GM19438 (cell line): ENCODE data around the gene PLIN3.
"Not testable (repeated sequence)": the region's sequence is repeated elsewhere in the genome, so short reads cannot be mapped to it uniquely, and the experiment has no call there.

Experiments
- ATAC-seq: cut with Tn5 transposase; IDR thresholded peaks from one replicate; pipeline ENCODE4 v1.9.1; 2021; ENCODE audit warnings: low read depth; ENCODE audit not compliant: unreplicated experiment

PLIN3 gene

DNA sequence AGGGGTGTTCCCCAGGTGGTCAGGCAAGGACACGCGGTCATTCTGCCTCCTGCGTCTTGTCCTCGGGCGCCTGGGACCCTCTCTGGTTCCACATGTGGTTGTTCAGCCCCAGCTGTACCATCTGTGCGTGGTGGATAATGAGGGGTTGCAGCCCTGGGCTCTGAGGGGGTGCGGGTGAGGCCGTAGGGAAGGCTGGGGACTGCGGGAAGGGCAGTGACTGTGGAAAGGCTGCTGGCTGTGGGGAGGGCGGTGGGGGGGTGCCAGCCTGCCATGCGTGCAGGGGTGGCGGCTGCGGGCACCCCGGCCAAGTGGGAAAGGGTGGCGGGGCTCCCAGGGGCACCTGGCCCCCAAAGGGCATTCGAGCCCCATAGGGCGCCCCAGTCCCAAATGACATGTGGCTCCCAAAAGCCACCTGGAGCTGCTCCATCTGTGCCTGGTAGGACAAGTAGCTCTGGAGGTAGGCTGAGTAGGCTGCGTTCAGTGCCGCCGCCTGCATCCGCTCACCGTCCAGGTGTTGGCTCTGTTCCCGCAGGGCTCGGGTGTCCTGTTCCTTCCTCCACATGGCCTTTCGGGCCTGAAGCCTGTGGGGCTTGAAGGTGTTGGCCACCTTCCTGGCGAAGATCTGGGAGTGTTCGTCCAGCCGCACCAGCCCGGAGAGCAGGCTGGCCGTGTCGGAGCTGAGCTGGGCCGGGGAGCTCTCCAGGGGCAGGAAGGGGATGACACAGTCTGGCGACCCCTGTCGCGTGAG lies 51.1 kb downstream of the PLIN3 start:
- ATAC-seq, result no peak

- no peak for ATAC-seq
Measured at GRCh38 chr19:4815426-4816201, 51.9 kb downstream of the PLIN3 start.

DNA sequence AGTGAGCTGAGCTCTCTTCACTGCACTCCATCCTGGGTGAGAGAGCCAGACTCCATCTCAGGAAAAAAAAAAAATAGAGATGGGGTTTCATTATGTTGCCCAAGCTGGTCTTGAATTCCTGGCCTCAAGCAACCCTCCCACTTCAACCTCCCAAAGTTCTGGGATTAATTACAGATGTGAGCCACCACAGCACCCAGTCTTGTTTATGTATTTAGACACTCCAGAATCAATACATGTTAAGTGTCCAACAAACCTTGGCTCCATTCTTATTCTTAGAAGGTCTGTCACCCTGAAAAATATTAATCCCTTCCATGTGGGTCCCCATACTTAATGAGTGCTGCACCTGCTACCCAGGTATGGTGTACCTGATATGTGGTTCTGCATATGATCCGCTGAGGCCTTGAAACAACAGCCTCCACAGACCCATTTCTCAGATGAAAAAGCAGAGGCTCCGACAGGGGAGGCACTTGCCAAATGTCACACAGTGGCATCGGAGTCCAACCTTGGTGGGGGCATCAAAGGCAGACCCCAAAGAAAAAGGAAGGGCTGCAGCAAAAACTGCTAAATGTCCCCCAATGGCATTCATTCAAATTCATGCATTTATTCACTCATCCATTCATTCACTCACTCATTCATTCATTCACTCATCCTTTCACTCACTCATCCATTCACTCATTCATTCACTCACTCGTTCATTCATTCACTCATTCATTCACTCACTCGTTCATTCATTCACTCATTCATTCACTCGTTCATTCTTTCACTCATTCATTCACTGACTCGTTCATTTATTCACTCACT lies 52.6 kb downstream of the PLIN3 start:
- ATAC-seq, result no peak

- no peak for ATAC-seq
Measured at GRCh38 chr19:4811328-4812131, 55.9 kb downstream of the PLIN3 start.

DNA sequence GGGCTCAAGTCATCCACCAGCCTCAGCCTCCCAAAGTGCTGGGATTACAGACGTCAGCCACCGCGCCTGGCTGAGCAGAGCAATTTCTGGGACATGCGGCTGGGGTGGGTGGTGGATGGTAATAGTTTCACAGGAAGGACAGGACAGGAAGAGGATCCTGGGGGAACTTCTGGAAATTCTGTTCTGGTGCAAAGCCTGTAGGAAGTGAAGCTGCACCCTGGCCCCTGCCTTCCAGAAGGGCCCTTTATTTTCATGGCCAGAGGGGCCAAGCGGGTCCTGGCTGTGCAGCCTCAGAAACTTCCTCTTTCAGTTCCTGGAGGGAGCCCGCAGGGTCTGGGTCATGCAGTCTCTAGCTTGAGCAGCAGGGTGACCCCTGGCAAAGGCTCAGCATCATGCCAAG lies 60.3 kb downstream of the PLIN3 start:
- no peak for ATAC-seq

GRCh38 chr19:4806384-4806783 lies 61.1 kb downstream of the PLIN3 start:
- ATAC-seq, result no peak

- not testable (repeated sequence) for ATAC-seq
Measured at GRCh38 chr19:4805140-4805539, 62.3 kb downstream of the PLIN3 start.

DNA sequence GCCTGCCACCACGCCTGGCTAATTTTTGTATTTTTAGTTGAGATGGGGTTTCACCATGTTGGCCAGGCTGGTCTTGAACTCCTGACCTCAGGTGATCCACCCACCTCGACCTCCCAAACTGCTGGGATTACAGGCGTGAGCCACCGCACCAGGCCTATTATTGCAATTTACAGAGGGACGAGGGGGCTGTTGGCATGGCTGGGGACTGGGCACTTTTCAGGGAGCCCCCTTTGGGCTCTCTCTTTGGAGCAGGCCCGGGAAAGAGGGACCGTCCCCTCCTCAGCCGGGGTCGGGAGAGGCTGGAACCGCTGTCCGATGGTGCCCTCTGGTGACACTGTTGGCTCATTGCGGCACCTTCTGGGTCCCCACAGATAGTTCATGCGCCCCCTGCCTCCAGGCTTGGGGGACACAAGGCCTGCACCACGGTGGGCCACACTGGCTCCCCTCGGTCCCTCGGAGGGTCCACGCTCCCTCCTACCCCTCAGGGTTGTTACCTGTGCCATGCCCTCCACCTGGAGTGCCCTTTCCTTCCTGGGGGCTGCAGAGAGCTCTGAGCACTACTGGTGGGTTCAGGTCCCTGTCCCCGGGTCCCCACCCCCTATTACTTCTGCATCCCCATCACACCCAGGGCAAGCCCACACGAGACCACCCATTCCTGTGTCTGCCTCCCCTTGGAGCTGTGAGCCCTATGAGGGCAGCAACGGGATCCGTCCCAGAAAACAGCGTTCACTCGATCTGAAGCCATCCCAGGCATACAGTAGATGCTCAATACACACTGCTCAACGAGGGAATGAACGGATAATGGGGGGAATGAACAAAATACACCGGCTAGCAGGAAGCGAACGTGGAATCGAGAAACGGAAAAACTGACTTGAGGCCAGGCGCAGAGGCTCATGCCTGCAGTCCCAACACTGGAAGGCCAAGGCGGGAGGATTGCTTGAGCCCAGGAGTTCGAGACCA lies 63.5 kb downstream of the PLIN3 start:
- ATAC-seq, result peak; percentile 60

DNA sequence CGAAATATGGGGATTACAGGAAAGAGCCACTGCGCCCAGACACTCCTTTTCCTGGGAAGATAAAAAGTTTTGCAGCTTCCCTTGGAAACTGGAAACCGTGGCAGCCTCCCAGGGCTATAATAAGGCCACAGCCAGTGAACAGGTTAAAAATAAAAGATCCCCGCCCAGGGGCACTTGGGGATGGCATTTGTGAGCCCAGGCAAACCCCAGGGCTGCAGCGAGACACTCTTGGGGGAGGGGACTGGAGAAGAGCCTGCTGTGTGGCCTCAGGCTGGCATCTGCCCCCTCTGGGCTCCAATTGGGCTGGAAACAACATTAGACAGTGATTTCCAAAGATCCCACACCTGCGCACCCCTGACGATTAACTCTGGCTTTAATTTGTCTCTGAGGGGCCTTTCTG lies 64.8 kb downstream of the PLIN3 start:
- no peak for ATAC-seq

DNA sequence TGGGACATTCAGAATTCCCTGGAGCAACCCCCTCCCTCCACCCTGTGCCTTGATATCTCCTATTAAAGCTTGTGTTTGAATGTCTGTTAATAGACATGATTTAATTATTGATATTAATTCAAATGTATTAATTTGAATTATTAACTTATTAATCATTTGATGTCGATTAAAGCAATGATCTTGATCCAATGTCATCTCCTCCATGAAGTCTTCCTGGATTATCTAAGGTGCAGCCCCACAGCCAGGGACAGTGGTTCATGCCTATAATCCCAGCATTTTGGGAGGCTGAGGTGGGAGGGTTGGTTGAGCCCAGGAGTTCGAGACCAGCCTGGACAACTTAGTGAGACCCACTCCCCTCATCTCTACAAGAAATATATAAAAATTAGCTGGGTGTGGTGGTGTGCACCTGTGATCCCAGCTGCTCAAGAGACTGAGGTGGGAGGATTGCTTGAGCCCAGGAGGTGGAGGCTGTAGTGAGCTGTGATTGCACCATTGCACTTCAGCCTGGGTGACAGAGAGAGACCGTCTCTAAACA lies 66.3 kb downstream of the PLIN3 start:
- no peak for ATAC-seq

DNA sequence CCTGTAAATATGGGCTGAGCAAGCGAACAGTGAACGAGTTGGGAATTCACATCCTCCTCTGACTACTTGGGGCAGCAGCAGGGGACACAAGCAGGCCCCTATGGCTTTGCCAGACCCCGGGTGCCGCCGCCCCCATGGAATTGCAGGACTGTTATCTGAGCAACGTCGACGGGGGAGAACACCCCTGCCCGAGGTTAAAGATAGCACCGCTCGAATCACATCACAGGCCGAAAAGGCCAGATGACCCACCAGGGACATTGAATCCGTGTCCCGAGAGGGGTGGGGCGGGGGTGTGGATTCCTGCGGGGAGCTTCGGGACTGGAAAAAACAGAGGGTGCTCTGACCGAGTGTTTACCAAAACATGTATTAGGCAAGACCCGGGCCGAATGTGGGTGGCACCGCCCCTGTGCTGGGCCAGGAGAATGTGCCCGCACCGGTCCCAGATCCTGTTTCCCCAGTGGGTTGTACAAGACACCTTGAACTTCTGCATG lies 66.8 kb downstream of the PLIN3 start:
- ATAC-seq, result no peak

DNA sequence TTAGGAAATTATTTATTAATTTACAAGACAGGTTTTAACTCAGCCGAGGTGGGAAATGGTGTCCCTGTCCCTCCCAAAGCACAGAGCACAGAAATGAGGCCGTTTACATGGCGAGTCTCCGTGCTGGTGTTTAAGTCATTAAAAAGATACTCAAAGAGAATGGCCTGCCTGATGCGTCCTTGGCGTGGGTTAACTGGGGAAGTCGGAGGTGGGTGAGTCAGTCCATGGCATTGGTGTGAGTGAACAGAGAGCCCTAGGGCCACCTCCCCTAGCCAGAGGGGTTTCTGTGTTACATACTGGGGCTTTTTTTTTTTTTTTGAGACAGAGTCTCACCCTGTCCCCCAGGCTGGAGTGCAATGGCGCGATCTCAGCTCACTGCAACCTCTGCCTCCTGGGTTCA lies 72.1 kb downstream of the PLIN3 start:
- no peak for ATAC-seq

- ATAC-seq, result no peak
Measured at GRCh38 chr19:4794971-4795370, 72.5 kb downstream of the PLIN3 start.

GRCh38 chr19:4793278-4793677 lies 74.2 kb downstream of the PLIN3 start:
- not testable (repeated sequence) for ATAC-seq

- not testable (repeated sequence) for ATAC-seq
Measured at GRCh38 chr19:4792866-4793195, 74.6 kb downstream of the PLIN3 start.

DNA sequence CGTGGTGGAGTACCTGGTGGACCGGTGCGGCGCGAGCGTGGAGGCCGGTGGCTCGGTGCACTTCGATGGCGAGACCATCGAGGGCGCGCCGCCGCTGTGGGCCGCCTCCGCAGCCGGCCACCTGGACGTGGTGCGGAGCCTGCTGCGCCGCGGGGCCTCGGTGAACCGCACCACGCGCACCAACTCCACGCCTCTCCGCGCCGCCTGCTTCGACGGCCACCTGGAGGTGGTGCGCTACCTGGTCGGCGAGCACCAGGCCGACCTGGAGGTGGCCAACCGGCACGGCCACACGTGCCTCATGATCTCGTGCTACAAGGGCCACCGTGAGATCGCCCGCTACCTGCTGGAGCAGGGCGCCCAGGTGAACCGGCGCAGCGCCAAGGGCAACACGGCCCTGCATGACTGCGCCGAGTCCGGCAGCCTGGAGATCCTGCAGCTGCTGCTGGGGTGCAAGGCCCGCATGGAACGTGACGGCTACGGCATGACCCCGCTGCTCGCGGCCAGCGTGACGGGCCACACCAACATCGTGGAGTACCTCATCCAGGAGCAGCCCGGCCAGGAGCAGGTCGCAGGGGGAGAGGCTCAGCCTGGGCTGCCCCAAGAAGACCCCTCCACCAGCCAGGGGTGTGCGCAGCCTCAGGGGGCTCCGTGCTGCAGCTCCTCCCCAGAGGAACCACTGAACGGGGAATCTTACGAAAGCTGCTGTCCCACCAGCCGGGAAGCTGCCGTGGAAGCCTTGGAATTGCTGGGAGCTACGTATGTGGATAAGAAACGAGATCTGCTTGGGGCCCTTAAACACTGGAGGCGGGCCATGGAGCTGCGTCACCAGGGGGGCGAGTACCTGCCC lies 75.2 kb downstream of the PLIN3 start:
- ATAC-seq, result not testable (repeated sequence)

GRCh38 chr19:4791183-4792018 lies 76.1 kb downstream of the PLIN3 start, which contains the start of gene FEM1A:
FEM1A (plus strand) TSS chr19:4791734; CDS start chr19:4791855, 121 bp downstream.
- peak; percentile 85 for ATAC-seq
